Hematopoietic multipotent progenitor cell (in vitro differentiated cells): ENCODE data around the gene CD300LD. TPM values are rescaled to one million over a fixed set of nuclear protein-coding genes. Genes with fewer than 3 reads are reported as not detected.

ENCODE experiments used
- DNase-seq, 3 donors: peaks; one replicate each; pipeline ENCODE4 v3.0.0-alpha.2; 2011 to 2015; ENCODE audit warnings: low read depth in 2 of 3, low spot score in 2 of 3
- total RNA-seq: library from RNA; depleted of rRNA; stranded (reverse); fragments of >200 nt; gene quantifications from one replicate; pipeline ENCODE4 v1.2.3, GENCODE V29; 2012

Gene CD300LD
- total RNA-seq, 1 donor = not detected

GRCh38 chr17:74547264-74547663, 44.8 kb downstream of the CD300LD start:
- DNase-seq = no peak

GRCh38 chr17:74546586-74546985, 45.5 kb downstream of the CD300LD start:
- DNase-seq = no peak

- DNase-seq = peak in 2 of 3 donors; percentile 37 to 53
These were observed 46.2 kb downstream of the CD300LD start, which contains the start of gene CD300C for GRCh38 chr17:74545843-74546230. CD300C (minus strand) TSS chr17:74546115; CDS start chr17:74545782, 333 bp downstream.

- DNase-seq = no peak
These were observed 46.9 kb downstream of the CD300LD start for GRCh38 chr17:74544991-74545842.

GRCh38 chr17:74543891-74544760, 48.0 kb downstream of the CD300LD start:
- no peak for DNase-seq

GRCh38 chr17:74543406-74543805, 48.7 kb downstream of the CD300LD start:
- DNase-seq = no peak

GRCh38 chr17:74542727-74543383, 49.2 kb downstream of the CD300LD start:
- DNase-seq = no peak

- DNase-seq = no peak
These were observed 49.9 kb downstream of the CD300LD start for GRCh38 chr17:74542166-74542565.

- DNase-seq = no peak
These were observed 50.6 kb downstream of the CD300LD start for GRCh38 chr17:74541176-74542111.

- DNase-seq = no peak
These were observed 52.7 kb downstream of the CD300LD start for GRCh38 chr17:74539281-74539820.

- DNase-seq = no peak
These were observed 55.2 kb downstream of the CD300LD start for GRCh38 chr17:74536890-74537289.

- DNase-seq = peak in 2 of 3 donors; percentile 90 to 97
These were observed 60.0 kb downstream of the CD300LD start for GRCh38 chr17:74532115-74532514.

- peak in 1 of 3 donors; percentile 64 for DNase-seq
These were observed 60.8 kb downstream of the CD300LD start, which contains the start of gene CD300LB for GRCh38 chr17:74531231-74531761. CD300LB (minus strand) TSS chr17:74531475; CDS start chr17:74531350, 125 bp downstream.

- DNase-seq = no peak
These were observed 61.3 kb downstream of the CD300LD start for GRCh38 chr17:74530831-74531150.

Other genes with a start within 250 kb of the CD300LD start
- under 0.01 TPM for gene BTBD17, start 230.4 kb downstream of the CD300LD start, total RNA-seq
- gene GPR142, start 224.8 kb downstream of the CD300LD start, total RNA-seq = 1.3 TPM
- 3.8 TPM for gene GPRC5C, start 160.2 kb downstream of the CD300LD start, total RNA-seq
- gene CD300A, start 125.6 kb downstream of the CD300LD start, total RNA-seq = 52.0 TPM
- 0.81 TPM for gene CD300LB, start 60.8 kb downstream of the CD300LD start, total RNA-seq
- 0.54 TPM for gene CD300C, start 46.2 kb downstream of the CD300LD start, total RNA-seq
- gene CD300H, start 24.8 kb downstream of the CD300LD start, total RNA-seq = 0.27 TPM
- 0.54 TPM for gene CD300E, start 31.5 kb upstream of the CD300LD start, total RNA-seq
- 25.3 TPM for gene CD300LF, start 120.6 kb upstream of the CD300LD start, total RNA-seq
- gene RAB37, start 145.0 kb upstream of the CD300LD start, total RNA-seq = 79.7 TPM
- gene NHERF1, start 156.3 kb upstream of the CD300LD start, total RNA-seq = 74.6 TPM
- gene NAT9, start 184.1 kb upstream of the CD300LD start, total RNA-seq = 37.4 TPM